Muscle of back (tissue), 11 donors: ENCODE data around the gene TMEM181. TPM values are rescaled to one million over a fixed set of nuclear protein-coding genes. Genes with fewer than 3 reads are reported as not detected.
"Not testable (repeated sequence)": the region's sequence is repeated elsewhere in the genome, so short reads cannot be mapped to it uniquely, and the experiment has no call there.

Experiments
- DNase-seq, 3 donors: peaks; one replicate each; pipeline versions ENCODE4 v3.0.0 to v3.0.0-alpha.2; 2013
- polyA plus RNA-seq, 10 donors: library from polyadenylated mRNA; unstranded; fragments of 120-200 nt; gene quantifications; one replicate each; pipeline ENCODE4 v1.2.1, GENCODE V29; 2013; ENCODE audit not compliant: insufficient read length in 10 of 10

Gene TMEM181
- polyA plus RNA-seq, 10 donors: 14.0 to 21.5 (median 19.2) TPM

- DNase-seq: no peak
Observed at GRCh38 chr6:158595223-158595622, 35.3 kb downstream of the TMEM181 start.

DNA sequence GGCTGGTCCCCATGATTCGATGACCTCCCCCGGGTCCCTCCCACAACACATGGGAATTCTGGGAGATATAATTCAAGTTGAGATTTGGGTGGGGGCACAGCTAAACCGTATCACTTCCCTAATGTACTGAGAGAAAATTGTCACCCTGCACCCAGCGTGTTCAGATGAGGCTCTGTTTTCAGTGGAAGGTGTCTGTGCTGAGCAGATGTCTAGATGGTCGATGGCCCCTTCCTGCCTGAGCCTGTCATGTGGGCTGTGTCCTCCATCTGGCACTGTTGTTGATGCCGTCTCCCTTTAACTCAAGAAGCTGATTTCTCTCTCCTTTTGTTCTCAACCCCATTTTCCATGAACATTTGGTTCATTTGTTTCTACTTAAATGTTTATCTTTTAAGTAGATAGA is 37.0 kb downstream of the TMEM181 start:
- no peak for DNase-seq

GRCh38 chr6:158597565-158597964 is 37.7 kb downstream of the TMEM181 start:
- DNase-seq: no peak

DNA sequence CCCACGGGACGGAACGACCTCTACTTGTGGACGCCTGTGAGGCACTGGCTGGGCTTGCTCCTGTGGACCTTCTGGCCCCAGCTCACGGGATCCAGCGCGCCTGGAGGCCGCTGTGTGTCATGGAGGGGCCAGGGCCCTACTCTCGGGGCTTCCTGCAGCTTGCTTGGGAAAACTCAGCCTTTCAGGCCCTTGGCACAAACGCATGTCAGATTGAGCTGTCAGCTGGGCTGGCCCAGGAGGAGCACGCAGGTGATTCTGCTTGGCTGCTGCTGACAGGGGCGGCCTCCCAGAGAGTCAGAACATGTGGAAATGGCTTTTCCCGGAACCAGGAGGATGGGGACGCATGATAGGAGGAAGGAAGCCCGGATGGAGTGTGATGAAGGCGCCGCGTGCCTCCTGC is 39.7 kb downstream of the TMEM181 start:
- DNase-seq: no peak

- no peak for DNase-seq
Observed at GRCh38 chr6:158603261-158604047, 43.6 kb downstream of the TMEM181 start.

- DNase-seq: no peak
Observed at GRCh38 chr6:158604048-158604406, 44.1 kb downstream of the TMEM181 start.

GRCh38 chr6:158605266-158605878 is 45.5 kb downstream of the TMEM181 start:
- peak; percentile 50 to 80 (median 54) for DNase-seq

DNA sequence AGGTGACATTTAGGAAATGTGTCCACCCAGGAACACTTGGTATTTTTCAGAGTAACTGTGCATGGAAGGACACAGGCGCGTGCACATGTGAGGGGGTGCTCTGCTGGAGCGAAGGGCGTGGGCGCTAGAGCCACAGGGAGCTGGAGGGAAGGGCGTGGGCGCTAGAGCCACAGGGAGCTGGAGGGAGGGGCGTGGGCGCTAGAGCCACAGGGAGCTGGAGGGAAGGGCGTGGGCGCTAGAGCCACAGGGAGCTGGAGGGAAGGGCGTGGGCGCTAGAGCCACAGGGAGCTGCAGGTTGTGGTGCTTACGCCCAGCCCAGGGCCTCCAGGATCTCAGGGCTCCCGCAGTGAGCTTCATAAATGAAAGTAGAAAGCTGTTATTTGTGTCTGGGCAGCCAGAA is 46.1 kb downstream of the TMEM181 start:
- not testable (repeated sequence) for DNase-seq

GRCh38 chr6:158606935-158607334 is 47.0 kb downstream of the TMEM181 start:
- DNase-seq: no peak

GRCh38 chr6:158607411-158608170 is 47.7 kb downstream of the TMEM181 start:
- DNase-seq: no peak

DNA sequence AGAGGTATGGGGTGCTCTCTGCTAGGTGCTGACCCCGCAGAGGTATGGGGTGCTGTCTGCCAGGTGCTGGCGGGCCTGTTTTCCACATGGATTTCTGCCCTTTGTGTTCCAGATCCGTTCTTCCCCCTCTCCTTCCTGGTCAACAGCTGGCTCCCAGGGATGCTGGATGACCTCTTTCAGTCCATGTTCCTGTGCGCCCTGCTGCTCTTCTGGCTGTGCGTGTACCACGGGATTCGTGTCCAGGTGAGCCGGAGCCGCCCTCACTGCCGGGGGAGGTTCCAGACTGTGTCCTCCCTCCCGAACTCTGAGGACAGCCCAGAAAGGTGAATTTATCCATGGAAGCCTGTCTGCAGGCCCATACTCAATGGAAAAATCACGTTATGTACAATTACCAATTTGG is 48.3 kb downstream of the TMEM181 start:
- DNase-seq: no peak

- no peak for DNase-seq
Observed at GRCh38 chr6:158609455-158610155, 49.7 kb downstream of the TMEM181 start.

DNA sequence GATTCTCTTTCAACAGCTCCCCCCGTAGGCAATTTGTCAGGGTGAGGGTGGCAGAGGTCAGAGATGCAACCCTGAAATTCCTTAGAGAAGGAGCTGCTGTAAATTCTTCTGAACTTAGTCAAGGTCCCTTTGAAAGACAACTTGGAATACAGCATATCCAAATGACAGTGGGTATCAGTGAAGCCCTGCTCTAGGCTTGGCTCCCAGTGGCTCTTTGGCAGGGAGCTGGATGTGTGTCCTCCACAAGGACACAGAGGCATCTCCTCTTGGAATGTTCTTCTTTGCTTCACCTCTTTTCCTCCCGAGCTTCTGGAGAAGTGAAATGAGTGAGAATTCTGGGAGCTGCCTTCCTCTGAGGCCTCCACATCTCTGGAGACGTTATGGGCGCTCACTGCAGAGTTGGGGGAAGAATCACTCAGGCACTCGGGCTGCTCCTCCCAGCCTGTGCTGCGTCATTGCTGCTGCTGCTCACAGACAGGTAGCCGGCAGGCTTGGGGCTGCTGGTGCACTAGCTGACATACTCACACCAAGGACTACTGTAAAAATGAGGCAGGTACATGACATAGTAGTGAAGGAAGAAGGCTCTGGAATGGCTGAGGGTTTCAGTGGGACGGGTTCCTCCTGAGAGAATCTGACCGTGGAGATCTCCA is 50.6 kb downstream of the TMEM181 start:
- no peak for DNase-seq

DNA sequence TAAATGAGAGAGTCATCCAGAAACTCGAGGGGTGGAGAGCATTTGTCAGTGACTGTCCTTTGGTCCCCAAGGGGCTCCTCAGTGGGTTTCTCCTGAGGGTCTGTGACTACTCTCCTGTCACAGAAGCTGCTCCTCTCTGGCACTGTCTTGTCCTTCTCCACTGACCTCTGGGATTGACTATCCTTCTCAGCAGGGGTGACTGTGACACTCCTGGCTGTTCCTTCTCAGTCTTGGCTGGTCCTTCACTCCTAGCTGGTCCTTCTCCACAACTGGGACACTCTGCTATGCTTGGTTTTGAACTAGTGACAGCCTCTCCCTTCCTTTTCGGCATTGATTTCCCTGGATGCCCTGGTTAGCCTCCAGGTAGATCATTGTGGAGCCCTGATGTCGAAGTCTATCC is 51.1 kb downstream of the TMEM181 start:
- no peak for DNase-seq

DNA sequence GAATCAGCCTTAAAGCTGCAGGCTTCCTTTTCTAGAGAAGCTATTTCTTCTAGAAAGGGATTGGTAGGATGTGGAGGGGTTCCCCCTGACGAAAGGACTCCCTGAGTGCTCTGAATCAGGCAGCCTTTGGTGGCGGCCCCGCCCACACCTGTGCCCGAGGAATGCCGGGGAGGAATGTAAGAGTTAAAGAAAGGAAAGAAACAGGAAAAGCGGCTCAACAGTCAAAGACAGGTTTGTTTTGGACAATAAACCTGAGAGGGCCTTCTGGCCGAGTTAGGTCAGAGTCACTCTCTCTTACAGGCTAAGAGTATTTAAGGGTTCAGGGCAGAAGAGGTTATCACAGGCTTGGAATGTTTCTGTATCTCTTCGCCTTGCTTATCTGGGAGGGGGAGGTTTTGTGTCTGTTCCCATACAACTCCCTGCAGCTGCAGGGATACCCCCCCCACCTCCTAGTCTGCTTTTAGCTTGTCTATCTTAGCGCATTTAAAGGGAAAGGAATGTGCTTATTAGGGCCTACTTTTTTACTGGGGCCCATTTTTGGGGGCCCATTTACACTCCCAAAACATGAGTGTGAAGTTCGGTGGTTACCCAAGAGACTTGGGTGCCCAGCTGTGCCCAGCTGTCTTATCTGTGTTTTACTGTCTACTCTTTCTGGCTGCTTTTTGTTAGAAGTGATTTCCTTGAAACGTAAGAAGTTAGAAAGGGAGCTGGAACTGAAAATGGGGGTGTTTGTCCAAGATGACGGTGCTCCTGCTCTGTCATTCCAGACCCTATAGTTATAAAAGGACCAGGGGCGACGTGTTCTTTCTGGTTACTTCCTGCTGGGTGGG is 51.9 kb downstream of the TMEM181 start:
- DNase-seq: no peak

DNA sequence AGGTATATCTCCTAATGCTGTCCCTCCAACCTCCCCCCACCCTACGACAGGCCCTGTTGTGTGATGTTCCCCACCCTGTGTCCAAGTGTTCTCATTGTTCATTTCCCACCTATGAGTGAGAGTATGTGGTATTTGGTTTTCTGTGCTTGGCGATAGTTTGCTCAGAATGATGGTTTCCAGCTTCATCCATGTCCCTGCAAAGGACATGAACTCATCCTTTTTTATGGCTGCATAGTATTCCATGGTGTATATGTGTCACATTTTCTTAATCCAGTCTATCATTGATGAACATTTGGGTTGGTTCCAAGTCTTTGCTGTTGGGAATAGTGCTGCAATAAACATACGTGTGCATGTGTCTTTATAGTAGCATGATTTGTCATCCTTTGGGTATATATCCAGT is 54.7 kb downstream of the TMEM181 start:
- DNase-seq: not testable (repeated sequence)

GRCh38 chr6:158618289-158618688 is 58.4 kb downstream of the TMEM181 start:
- not testable (repeated sequence) for DNase-seq

GRCh38 chr6:158619922-158620801 is 60.3 kb downstream of the TMEM181 start:
- DNase-seq: no peak

- no peak for DNase-seq
Observed at GRCh38 chr6:158620963-158621693, 61.2 kb downstream of the TMEM181 start.
